H9 (cell line): Measurements from ENCODE around the gene PTMA. TPM values are rescaled to one million over a fixed set of nuclear protein-coding genes. Genes with fewer than 3 reads are reported as not detected.

ENCODE experiments used
- DNase-seq: peaks from one replicate; pipeline ENCODE4 v3.0.0-alpha.2; 2017
- H2AFZ ChIP-seq: one replicate; pipeline ENCODE4 v1.6.1; 2013; ENCODE audit warnings: mild to moderate bottlenecking, low read length, control low read depth, moderate library complexity
- H2AK5ac ChIP-seq: 2 replicates; pipeline ENCODE4 v1.6.1; 2013; ENCODE audit warnings: low read length, control low read depth, mixed read lengths; ENCODE audit not compliant: insufficient read length
- H2BK120ac ChIP-seq: one replicate; pipeline ENCODE4 v1.6.1; 2013; ENCODE audit warnings: low read depth, mild to moderate bottlenecking, low read length, control low read depth, inconsistent platforms; ENCODE audit not compliant: poor library complexity, severe bottlenecking
- H2BK12ac ChIP-seq: 2 replicates; pipeline ENCODE4 v1.6.1; 2013; ENCODE audit warnings: low read length, control low read depth, mixed read lengths, low read depth; ENCODE audit not compliant: insufficient read length
- H2BK15ac ChIP-seq: 2 replicates; pipeline ENCODE4 v1.6.1; 2013; ENCODE audit warnings: low read depth, low read length, control low read depth
- H2BK20ac ChIP-seq: one replicate; pipeline ENCODE4 v1.6.1; 2013; ENCODE audit warnings: low read depth, mild to moderate bottlenecking, low read length, control low read depth, inconsistent platforms; ENCODE audit not compliant: poor library complexity, severe bottlenecking
- H2BK5ac ChIP-seq: 2 replicates; pipeline ENCODE4 v1.6.1; 2013; ENCODE audit warnings: low read length, control low read depth, mixed read lengths; ENCODE audit not compliant: insufficient read length
- H3K14ac ChIP-seq: 2 replicates; pipeline ENCODE4 v1.6.1; 2013; ENCODE audit warnings: low read length, control low read depth; ENCODE audit not compliant: insufficient read depth
- H3K18ac ChIP-seq: 2 replicates; pipeline ENCODE4 v1.6.1; 2013; ENCODE audit warnings: low read depth, mild to moderate bottlenecking, mixed read lengths, low read length, control low read depth; ENCODE audit not compliant: insufficient read length
- H3K23ac ChIP-seq: 2 replicates; pipeline ENCODE4 v1.6.1; 2013; ENCODE audit warnings: low read length, control low read depth, mixed read lengths, low read depth; ENCODE audit not compliant: insufficient read length
- H3K23me2 ChIP-seq: 2 replicates; pipeline ENCODE4 v1.6.1; 2013; ENCODE audit warnings: low read depth, mild to moderate bottlenecking, mixed read lengths, low read length, control low read depth; ENCODE audit not compliant: insufficient read length, poor library complexity, severe bottlenecking
- H3K27ac ChIP-seq: 2 replicates; pipeline ENCODE4 v1.5.1; 2013; ENCODE audit warnings: low read length, control low read depth, mixed read lengths, low read depth; ENCODE audit not compliant: insufficient read length
- H3K27me3 ChIP-seq: 2 replicates; pipeline ENCODE4 v1.6.1; 2013; ENCODE audit warnings: low read length, control low read depth, inconsistent platforms; ENCODE audit not compliant: insufficient read depth
- H3K4ac ChIP-seq: 2 replicates; pipeline ENCODE4 v1.6.1; 2013; ENCODE audit warnings: low read depth, mild to moderate bottlenecking, control low read depth, inconsistent platforms, low read length, moderate library complexity
- H3K4me1 ChIP-seq: 2 replicates; pipeline ENCODE4 v1.6.1; 2013; ENCODE audit warnings: low read length, control low read depth, inconsistent platforms; ENCODE audit not compliant: insufficient read depth
- H3K4me2 ChIP-seq: 2 replicates; pipeline ENCODE4 v1.6.1; 2013; ENCODE audit warnings: low read length, control low read depth, mixed read lengths; ENCODE audit not compliant: insufficient read length, insufficient read depth
- H3K56ac ChIP-seq: 2 replicates; pipeline ENCODE4 v1.6.1; 2013; ENCODE audit warnings: low read depth, mild to moderate bottlenecking, mixed read lengths, low read length, control low read depth; ENCODE audit not compliant: insufficient read length
- H3K79me1 ChIP-seq: 2 replicates; pipeline ENCODE4 v1.6.1; 2013; ENCODE audit warnings: low read depth, mild to moderate bottlenecking, moderate library complexity, low read length, control low read depth, inconsistent platforms; ENCODE audit not compliant: insufficient read depth, poor library complexity, severe bottlenecking
- H3K79me2 ChIP-seq: 2 replicates; pipeline ENCODE4 v1.6.1; 2013; ENCODE audit warnings: low read length, control low read depth, inconsistent platforms; ENCODE audit not compliant: insufficient read depth
- H3K9ac ChIP-seq: 2 replicates; pipeline ENCODE4 v1.6.1; 2013; ENCODE audit warnings: low read length, control low read depth, mixed read lengths; ENCODE audit not compliant: insufficient read length; ENCODE audit errors: extremely low read depth
- H3K9me3 ChIP-seq: one replicate; pipeline ENCODE4 v1.6.1; 2013; ENCODE audit warnings: low read depth, low read length, inconsistent platforms; ENCODE audit not compliant: control insufficient read depth
- H3T11ph ChIP-seq: one replicate; pipeline ENCODE4 v1.6.1; 2013; ENCODE audit warnings: mild to moderate bottlenecking, low read length, control low read depth, inconsistent platforms
- H4K20me1 ChIP-seq: one replicate; pipeline ENCODE4 v1.6.1; 2013; ENCODE audit not compliant: control insufficient read depth, insufficient read length, insufficient read depth
- H4K5ac ChIP-seq: 2 replicates; pipeline ENCODE4 v1.6.1; 2013; ENCODE audit warnings: low read depth, mild to moderate bottlenecking, mixed read lengths, low read length, control low read depth; ENCODE audit not compliant: insufficient read length
- H4K8ac ChIP-seq: replicated peaks from 2 replicates; pipeline ENCODE4 v1.6.1; 2013; ENCODE audit warnings: low read length, control low read depth, mixed read lengths, low read depth; ENCODE audit not compliant: insufficient read length
- H4K91ac ChIP-seq: 2 replicates; pipeline ENCODE4 v1.6.1; 2013; ENCODE audit warnings: low read depth, mild to moderate bottlenecking, moderate library complexity, mixed read lengths, low read length, control low read depth; ENCODE audit not compliant: insufficient read length
- H3K27ac Mint-ChIP-seq, 3 experiments: 2 replicates in 2 of 3; 3 replicates in 1 of 3; pipeline ENCODE4 v1.8.0; 2020 to 2021; ENCODE audit warnings: mixed read lengths in 3 of 3, mild to moderate bottlenecking in 1 of 3, moderate library complexity in 1 of 3
- H3K27me3 Mint-ChIP-seq: 2 replicates; pipeline ENCODE4 v1.8.0; 2021; ENCODE audit warnings: low read depth, mild to moderate bottlenecking, moderate library complexity, mixed read lengths
- H3K36me3 Mint-ChIP-seq, 3 experiments: 2 replicates in 2 of 3; 3 replicates in 1 of 3; pipeline ENCODE4 v1.8.0; 2020 to 2021; ENCODE audit warnings: low read depth in 3 of 3, mixed read lengths in 3 of 3; ENCODE audit not compliant: insufficient read depth in 1 of 3
- H3K4me1 Mint-ChIP-seq, 2 experiments: 2 replicates each; pipeline ENCODE4 v1.8.0; 2020; ENCODE audit warnings: mixed read lengths in 2 of 2
- H3K4me3 Mint-ChIP-seq, 2 experiments: 2 replicates in 1 of 2; 3 replicates in 1 of 2; pipeline ENCODE4 v1.8.0; 2020 to 2021; ENCODE audit warnings: mild to moderate bottlenecking in 2 of 2, mixed read lengths in 2 of 2, moderate library complexity in 1 of 2
- H3K9me3 Mint-ChIP-seq, 2 experiments: 2 replicates in 1 of 2; 3 replicates in 1 of 2; pipeline ENCODE4 v1.8.0; 2020; ENCODE audit warnings: mild to moderate bottlenecking in 2 of 2, mixed read lengths in 2 of 2, moderate library complexity in 1 of 2
- WGBS: extraction: QIAGEN DNeasy Blood & Tissue Kit; methylation state at CpG from one replicate; pipeline ENCODE4 v1.1.7; 2013; ENCODE audit warnings: missing lambda C conversion rate, low lambda C conversion rate, mixed read lengths; ENCODE audit not compliant: insufficient read length; ENCODE audit errors: extremely low coverage; 5-methylcytosine and 5-hydroxymethylcytosine counted together
- total RNA-seq: library from RNA; stranded (reverse); gene quantifications from 2 replicates; pipeline ENCODE4 v1.2.1, GENCODE V29; 2021
- TF ChIP-seq, protein P1 (sequence below): fragments of 200-600 bp; sonication (generic); conservative IDR thresholded peaks from 3 replicates; pipeline ENCODE4 v1.8.0; 2021; ENCODE audit warnings: antibody characterized with exemption, mild to moderate bottlenecking

The PTMA gene
- total RNA-seq, 1 experiment from 2014 or later, result 1,963 TPM

DNA sequence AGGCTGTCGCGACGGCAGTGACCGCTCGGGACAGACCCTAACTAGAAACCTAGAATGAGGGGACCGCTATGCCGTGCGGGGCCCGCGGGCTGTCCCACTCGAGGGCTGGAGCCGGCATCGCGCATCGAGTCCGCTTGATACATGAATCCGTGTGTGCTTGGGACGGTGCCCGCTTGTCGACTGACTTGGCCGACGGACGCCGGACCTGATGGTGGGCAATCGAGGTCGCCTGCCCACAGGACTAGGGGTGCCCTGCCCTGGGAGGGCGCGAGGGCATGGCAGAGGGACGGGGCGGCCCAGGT, 749 bp upstream of the PTMA start:
- Histone ChIP-seq H4K5ac (peak overlapping the region; percentile 99), H2AFZ (no peak overlapping the region), H4K8ac (peak overlapping the region; percentile 99), H3K4me2 (peak overlapping the region; percentile 77), H3K23me2 (peaks cover 17% of the 10 kb centered on the region), H3T11ph (peak overlapping the region; percentile 86), H4K20me1 (no peaks in the 10 kb centered on the region), H2AK5ac (peak overlapping the region; percentile 95), H3K4ac (peak overlapping the region; percentile 96), H3K14ac (peak overlapping the region; percentile 99), H3K4me1 (no peaks in the 10 kb centered on the region), H3K9me3 (no peaks in the 10 kb centered on the region), H3K27me3 (no peaks in the 10 kb centered on the region), H3K9ac (peak overlapping the region; percentile 97), H3K79me2 (peaks cover 40% of the 10 kb centered on the region; the same call in 1 of the 2 replicates), H2BK15ac (peak overlapping the region; percentile 39; the same call in 1 of the 2 replicates), H2BK120ac (peak overlapping the region; percentile 58), H2BK5ac (peak overlapping the region; percentile 99), H2BK20ac (no peak overlapping the region), H3K23ac (peak overlapping the region; percentile 42), H3K79me1 (no peaks in the 10 kb centered on the region), H3K56ac (peak overlapping the region; percentile 98), H3K18ac (peak overlapping the region; percentile 99), H4K91ac (peak overlapping the region; percentile 99), H2BK12ac (peak overlapping the region; percentile 89), H3K27ac (peak overlapping the region; percentile 98)
- Mint-ChIP-seq H3K9me3 (peaks cover 5 to 6% of the 10 kb centered on the region in 2 experiments; a peak in 4 of 5 replicates), H3K27me3 (peaks cover 12% of the 10 kb centered on the region), H3K36me3 (peaks cover 32 to 43% (median 35%) of the 10 kb centered on the region in 3 experiments), H3K27ac (peak overlapping the region; percentile 100), H3K4me1 (peaks cover 21 to 28% of the 10 kb centered on the region in 2 experiments), H3K4me3 (peak overlapping the region; percentile 91 to 98)
- TF ChIP-seq, protein P1, sequence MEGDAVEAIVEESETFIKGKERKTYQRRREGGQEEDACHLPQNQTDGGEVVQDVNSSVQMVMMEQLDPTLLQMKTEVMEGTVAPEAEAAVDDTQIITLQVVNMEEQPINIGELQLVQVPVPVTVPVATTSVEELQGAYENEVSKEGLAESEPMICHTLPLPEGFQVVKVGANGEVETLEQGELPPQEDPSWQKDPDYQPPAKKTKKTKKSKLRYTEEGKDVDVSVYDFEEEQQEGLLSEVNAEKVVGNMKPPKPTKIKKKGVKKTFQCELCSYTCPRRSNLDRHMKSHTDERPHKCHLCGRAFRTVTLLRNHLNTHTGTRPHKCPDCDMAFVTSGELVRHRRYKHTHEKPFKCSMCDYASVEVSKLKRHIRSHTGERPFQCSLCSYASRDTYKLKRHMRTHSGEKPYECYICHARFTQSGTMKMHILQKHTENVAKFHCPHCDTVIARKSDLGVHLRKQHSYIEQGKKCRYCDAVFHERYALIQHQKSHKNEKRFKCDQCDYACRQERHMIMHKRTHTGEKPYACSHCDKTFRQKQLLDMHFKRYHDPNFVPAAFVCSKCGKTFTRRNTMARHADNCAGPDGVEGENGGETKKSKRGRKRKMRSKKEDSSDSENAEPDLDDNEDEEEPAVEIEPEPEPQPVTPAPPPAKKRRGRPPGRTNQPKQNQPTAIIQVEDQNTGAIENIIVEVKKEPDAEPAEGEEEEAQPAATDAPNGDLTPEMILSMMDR, result no peak
- no CpG with 5 or more reads among the region's 30 CpGs for WGBS
- DNase-seq, result peak; percentile 69
